GM12891 (cell line): ENCODE measurements around the gene CD74.

Source experiments
- DNase-seq: peaks from one replicate; pipeline ENCODE4 v3.0.0; 2011; ENCODE audit warnings: low spot score; ENCODE audit not compliant: insufficient read length
- FAIRE-seq: peaks from 2 replicates; lab custom pipeline; 2011; peaks lifted over from hg19 to GRCh38; lab: Jason Lieb, UNC
- PAX5 ChIP-seq: IDR thresholded peaks from 2 replicates; pipeline ENCODE4 v1.6.1; 2011; ENCODE audit warnings: low read length, moderate library complexity, mild to moderate bottlenecking; ENCODE audit not compliant: insufficient read depth, severe bottlenecking
- POLR2A ChIP-seq: IDR thresholded peaks from 2 replicates; pipeline ENCODE4 v1.6.1; 2011; ENCODE audit warnings: low read depth, low read length, control low read depth
- POLR2AphosphoS5 ChIP-seq: IDR thresholded peaks from 2 replicates; pipeline ENCODE4 v1.6.1; 2011; ENCODE audit warnings: low read depth, low read length, control low read depth
- POU2F2 ChIP-seq: IDR thresholded peaks from 2 replicates; pipeline ENCODE4 v1.6.1; 2011; ENCODE audit warnings: low read depth, mild to moderate bottlenecking, control low read depth, low read length, moderate library complexity
- SPI1 ChIP-seq: IDR thresholded peaks from 2 replicates; pipeline ENCODE4 v1.6.1; 2011; ENCODE audit warnings: low read depth, low read length, control low read depth
- TAF1 ChIP-seq: IDR thresholded peaks from 2 replicates; pipeline ENCODE4 v1.6.1; 2011; ENCODE audit warnings: low read depth, low read length, control low read depth

Gene CD74

GRCh38 chr5:150404121-150404520 is 8.6 kb downstream of the CD74 start:
- DNase-seq (no peak), FAIRE-seq (no peak)
- no peak for TF ChIP-seq TAF1
- no peak for TF ChIP-seq PAX5
- no peak for TF ChIP-seq POU2F2
- no peak for TF ChIP-seq SPI1
- TF ChIP-seq POLR2A, result peak; percentile 9; the same call in 1 of the 2 replicates
- peak; percentile 51 for TF ChIP-seq POLR2AphosphoS5

- FAIRE-seq, result peak; percentile 48
- TF ChIP-seq POLR2A, result peak; percentile 50
- no peak for TF ChIP-seq PAX5
- TF ChIP-seq SPI1, result no peak
- TF ChIP-seq TAF1, result no peak
- TF ChIP-seq POLR2AphosphoS5, result peak; percentile 96
- DNase-seq, result no peak
Measured at GRCh38 chr5:150402901-150403342, 9.8 kb downstream of the CD74 start.

GRCh38 chr5:150402229-150402773 is 10.4 kb downstream of the CD74 start:
- peak; percentile 65 for FAIRE-seq
- TF ChIP-seq PAX5 (no peak), POLR2AphosphoS5 (peak; percentile 86), TAF1 (peak; percentile 39; the same call in 1 of the 2 replicates), POLR2A (peak; percentile 89), POU2F2 (peak; percentile 77; the same call in 1 of the 2 replicates), SPI1 (no peak)
- DNase-seq, result no peak

- DNase-seq, result no peak
- FAIRE-seq, result peak; percentile 71
- TF ChIP-seq POLR2AphosphoS5, result peak; percentile 87
- TF ChIP-seq POLR2A, result peak; percentile 92
- TF ChIP-seq POU2F2, result peak; percentile 87
- TF ChIP-seq TAF1, result no peak; the same call in 1 of the 2 replicates
- TF ChIP-seq SPI1, result no peak
- TF ChIP-seq PAX5, result peak; percentile 1
Measured at GRCh38 chr5:150401376-150402228, 11.1 kb downstream of the CD74 start.

- DNase-seq (no peak), FAIRE-seq (no peak)
- TF ChIP-seq POU2F2 (no peak; the same call in 1 of the 2 replicates), TAF1 (no peak), POLR2A (peak; percentile 57), PAX5 (no peak), POLR2AphosphoS5 (peak; percentile 83), SPI1 (peak; percentile 10; the same call in 1 of the 2 replicates)
Measured at GRCh38 chr5:150401076-150401375, 11.7 kb downstream of the CD74 start.

- TF ChIP-seq POLR2A (peak; percentile 93), TAF1 (no peak; the same call in 1 of the 2 replicates), POU2F2 (peak; percentile 98), POLR2AphosphoS5 (peak; percentile 95), PAX5 (peak; percentile 24), SPI1 (peak; percentile 55; the same call in 1 of the 2 replicates)
- DNase-seq (no peak), FAIRE-seq (peak; percentile 94)
Measured at GRCh38 chr5:150400316-150401075, 12.2 kb downstream of the CD74 start.

- FAIRE-seq, result no peak
- peak; percentile 7 for TF ChIP-seq POLR2AphosphoS5
- TF ChIP-seq SPI1, result no peak
- TF ChIP-seq TAF1, result peak; percentile 45; the same call in 1 of the 2 replicates
- peak; percentile 77 for TF ChIP-seq POLR2A
- peak; percentile 10 for TF ChIP-seq PAX5
- peak; percentile 97 for TF ChIP-seq POU2F2
- no peak for DNase-seq
Measured at GRCh38 chr5:150399524-150400211, 13.0 kb downstream of the CD74 start.
